SK-N-SH treated with all-trans-retinoic acid at 6 μM for 48 hours (cell line): ENCODE results near the gene GRID1.
"Not testable (repeated sequence)": the region's sequence is repeated elsewhere in the genome, so short reads cannot be mapped to it uniquely, and the experiment has no call there.

Experiments used
- ARNTL ChIP-seq: fragments of 450-650 bp; formaldehyde crosslinking; IDR thresholded peaks from 2 replicates; pipeline ENCODE4 v1.5.0; 2020; ENCODE audit warnings: low read depth, mild to moderate bottlenecking, moderate library complexity, borderline replicate concordance
- CSDC2 ChIP-seq: fragments of 250-450 bp; sonication (Bioruptor Pico); IDR thresholded peaks from 2 replicates; pipeline ENCODE4 v1.5.0; 2020; ENCODE audit warnings: mild to moderate bottlenecking, moderate library complexity
- ISL1 ChIP-seq: fragments of 250-450 bp; sonication (Bioruptor Pico); IDR thresholded peaks from 2 replicates; pipeline ENCODE4 v2.1.2; 2022; ENCODE audit warnings: mild to moderate bottlenecking, moderate library complexity
- PPARA ChIP-seq: fragments of 250-450 bp; sonication (Bioruptor Pico); IDR thresholded peaks from 2 replicates; pipeline ENCODE4 v1.5.0; 2020; ENCODE audit warnings: mild to moderate bottlenecking, borderline replicate concordance
- RARB ChIP-seq: fragments of 250-450 bp; sonication (Bioruptor Pico); IDR thresholded peaks from 2 replicates; pipeline ENCODE4 v1.8.0; 2021; ENCODE audit warnings: mild to moderate bottlenecking, moderate library complexity
- TCF4 ChIP-seq: fragments of 250-450 bp; sonication (Bioruptor Pico); IDR thresholded peaks from 2 replicates; pipeline ENCODE4 v1.8.0; 2021; ENCODE audit warnings: mild to moderate bottlenecking, moderate library complexity, borderline replicate concordance
- ZC3H10 ChIP-seq: fragments of 250-450 bp; sonication (Bioruptor Pico); IDR thresholded peaks from 2 replicates; pipeline ENCODE4 v1.5.1; 2021; ENCODE audit warnings: mild to moderate bottlenecking, moderate library complexity
- ZFP3 ChIP-seq: fragments of 250-450 bp; sonication (Bioruptor Pico); IDR thresholded peaks from 2 replicates; pipeline ENCODE4 v1.5.0; 2020; ENCODE audit warnings: mild to moderate bottlenecking, moderate library complexity
- ZFP30 ChIP-seq: fragments of 450-650 bp; formaldehyde crosslinking; IDR thresholded peaks from 2 replicates; pipeline ENCODE4 v1.5.0; 2022; ENCODE audit warnings: mild to moderate bottlenecking, moderate library complexity
- ZNF565 ChIP-seq: fragments of 450-650 bp; formaldehyde crosslinking; conservative IDR thresholded peaks from 2 replicates; pipeline ENCODE4 v1.5.0; 2020; ENCODE audit warnings: low read depth, mild to moderate bottlenecking, moderate library complexity
- ZNF8 ChIP-seq: fragments of 450-650 bp; formaldehyde crosslinking; IDR thresholded peaks from 2 replicates; pipeline ENCODE4 v1.5.0; 2020; ENCODE audit warnings: mild to moderate bottlenecking, moderate library complexity
- TF ChIP-seq, protein P1 (sequence below): fragments of 250-450 bp; sonication (Bioruptor Pico); IDR thresholded peaks from 2 replicates; pipeline ENCODE4 v1.8.0; 2020; ENCODE audit warnings: mild to moderate bottlenecking, moderate library complexity, borderline replicate concordance
- TF ChIP-seq, protein P2 (sequence below): fragments of 250-450 bp; sonication (Bioruptor Pico); IDR thresholded peaks from 2 replicates; pipeline ENCODE4 v1.5.0; 2020; ENCODE audit warnings: mild to moderate bottlenecking, moderate library complexity
- TF ChIP-seq, protein P3 (sequence below): fragments of 250-450 bp; sonication (Bioruptor Pico); IDR thresholded peaks from 2 replicates; pipeline ENCODE4 v1.8.0; 2021; ENCODE audit warnings: low read depth, mild to moderate bottlenecking, moderate library complexity, borderline replicate concordance

DNA sequence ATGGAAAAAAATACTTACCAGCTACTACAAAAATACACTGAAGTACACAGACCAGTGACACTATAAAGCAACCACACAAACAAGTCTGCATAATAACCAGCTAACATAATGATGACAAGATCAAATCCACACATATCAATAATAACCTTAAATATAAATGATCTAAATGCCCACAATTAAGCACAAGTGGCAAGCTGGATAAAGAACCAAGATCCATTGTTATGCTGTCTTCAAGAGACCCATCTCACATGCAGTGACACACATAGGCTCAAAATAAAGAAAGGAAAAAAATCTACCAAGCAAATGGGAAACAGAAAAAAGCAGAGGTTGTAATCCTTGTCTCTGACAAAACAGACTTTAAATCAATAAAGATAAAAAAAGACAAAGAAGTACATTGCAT lies 527.9 kb downstream of the GRID1 start:
- not testable (repeated sequence) for TF ChIP-seq CSDC2 (CRISPR knock-in tag); ZC3H10 (CRISPR knock-in tag); PPARA (CRISPR knock-in tag); ZNF565 (CRISPR knock-in tag); ZFP3 (CRISPR knock-in tag); ZNF8 (CRISPR knock-in tag); ZFP30; ARNTL (CRISPR knock-in tag); RARB (CRISPR knock-in tag); ISL1 (CRISPR knock-in tag); TCF4 (CRISPR knock-in tag)
- TF ChIP-seq, protein P1, sequence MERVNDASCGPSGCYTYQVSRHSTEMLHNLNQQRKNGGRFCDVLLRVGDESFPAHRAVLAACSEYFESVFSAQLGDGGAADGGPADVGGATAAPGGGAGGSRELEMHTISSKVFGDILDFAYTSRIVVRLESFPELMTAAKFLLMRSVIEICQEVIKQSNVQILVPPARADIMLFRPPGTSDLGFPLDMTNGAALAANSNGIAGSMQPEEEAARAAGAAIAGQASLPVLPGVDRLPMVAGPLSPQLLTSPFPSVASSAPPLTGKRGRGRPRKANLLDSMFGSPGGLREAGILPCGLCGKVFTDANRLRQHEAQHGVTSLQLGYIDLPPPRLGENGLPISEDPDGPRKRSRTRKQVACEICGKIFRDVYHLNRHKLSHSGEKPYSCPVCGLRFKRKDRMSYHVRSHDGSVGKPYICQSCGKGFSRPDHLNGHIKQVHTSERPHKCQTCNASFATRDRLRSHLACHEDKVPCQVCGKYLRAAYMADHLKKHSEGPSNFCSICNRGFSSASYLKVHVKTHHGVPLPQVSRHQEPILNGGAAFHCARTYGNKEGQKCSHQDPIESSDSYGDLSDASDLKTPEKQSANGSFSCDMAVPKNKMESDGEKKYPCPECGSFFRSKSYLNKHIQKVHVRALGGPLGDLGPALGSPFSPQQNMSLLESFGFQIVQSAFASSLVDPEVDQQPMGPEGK (CRISPR knock-in tag), result not testable (repeated sequence)
- TF ChIP-seq, protein P2, sequence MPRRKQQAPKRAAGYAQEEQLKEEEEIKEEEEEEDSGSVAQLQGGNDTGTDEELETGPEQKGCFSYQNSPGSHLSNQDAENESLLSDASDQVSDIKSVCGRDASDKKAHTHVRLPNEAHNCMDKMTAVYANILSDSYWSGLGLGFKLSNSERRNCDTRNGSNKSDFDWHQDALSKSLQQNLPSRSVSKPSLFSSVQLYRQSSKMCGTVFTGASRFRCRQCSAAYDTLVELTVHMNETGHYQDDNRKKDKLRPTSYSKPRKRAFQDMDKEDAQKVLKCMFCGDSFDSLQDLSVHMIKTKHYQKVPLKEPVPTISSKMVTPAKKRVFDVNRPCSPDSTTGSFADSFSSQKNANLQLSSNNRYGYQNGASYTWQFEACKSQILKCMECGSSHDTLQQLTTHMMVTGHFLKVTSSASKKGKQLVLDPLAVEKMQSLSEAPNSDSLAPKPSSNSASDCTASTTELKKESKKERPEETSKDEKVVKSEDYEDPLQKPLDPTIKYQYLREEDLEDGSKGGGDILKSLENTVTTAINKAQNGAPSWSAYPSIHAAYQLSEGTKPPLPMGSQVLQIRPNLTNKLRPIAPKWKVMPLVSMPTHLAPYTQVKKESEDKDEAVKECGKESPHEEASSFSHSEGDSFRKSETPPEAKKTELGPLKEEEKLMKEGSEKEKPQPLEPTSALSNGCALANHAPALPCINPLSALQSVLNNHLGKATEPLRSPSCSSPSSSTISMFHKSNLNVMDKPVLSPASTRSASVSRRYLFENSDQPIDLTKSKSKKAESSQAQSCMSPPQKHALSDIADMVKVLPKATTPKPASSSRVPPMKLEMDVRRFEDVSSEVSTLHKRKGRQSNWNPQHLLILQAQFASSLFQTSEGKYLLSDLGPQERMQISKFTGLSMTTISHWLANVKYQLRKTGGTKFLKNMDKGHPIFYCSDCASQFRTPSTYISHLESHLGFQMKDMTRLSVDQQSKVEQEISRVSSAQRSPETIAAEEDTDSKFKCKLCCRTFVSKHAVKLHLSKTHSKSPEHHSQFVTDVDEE (CRISPR knock-in tag), result not testable (repeated sequence)
- TF ChIP-seq, protein P3, sequence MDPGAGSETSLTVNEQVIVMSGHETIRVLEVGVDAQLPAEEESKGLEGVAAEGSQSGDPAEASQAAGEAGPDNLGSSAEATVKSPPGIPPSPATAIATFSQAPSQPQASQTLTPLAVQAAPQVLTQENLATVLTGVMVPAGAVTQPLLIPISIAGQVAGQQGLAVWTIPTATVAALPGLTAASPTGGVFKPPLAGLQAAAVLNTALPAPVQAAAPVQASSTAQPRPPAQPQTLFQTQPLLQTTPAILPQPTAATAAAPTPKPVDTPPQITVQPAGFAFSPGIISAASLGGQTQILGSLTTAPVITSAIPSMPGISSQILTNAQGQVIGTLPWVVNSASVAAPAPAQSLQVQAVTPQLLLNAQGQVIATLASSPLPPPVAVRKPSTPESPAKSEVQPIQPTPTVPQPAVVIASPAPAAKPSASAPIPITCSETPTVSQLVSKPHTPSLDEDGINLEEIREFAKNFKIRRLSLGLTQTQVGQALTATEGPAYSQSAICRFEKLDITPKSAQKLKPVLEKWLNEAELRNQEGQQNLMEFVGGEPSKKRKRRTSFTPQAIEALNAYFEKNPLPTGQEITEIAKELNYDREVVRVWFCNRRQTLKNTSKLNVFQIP (CRISPR knock-in tag), result not testable (repeated sequence)
